ENCODE measurements around the gene GAK. TPM values are rescaled to one million over a fixed set of nuclear protein-coding genes. Genes with fewer than 3 reads are reported as not detected.

Gene GAK
- total RNA-seq, 1 experiment from 2014 or later = 117 TPM

GRCh38 chr4:896216-896615 lies 35.9 kb downstream of the GAK start:
- H3K27me3 ChIP-seq (ENCODE audit: low read length) = no peaks in the 10 kb centered on the region
- CTCF ChIA-PET = no interaction called here
- no peak overlapping the region for H3K4me2 ChIP-seq (ENCODE audit: low read length)
- DNase-seq (no peak), ATAC-seq (no peak)
- H4K20me1 ChIP-seq (ENCODE audit: low read length) = no peaks in the 10 kb centered on the region
- no peaks in the 10 kb centered on the region for H3K36me3 ChIP-seq (ENCODE audit: low read depth, low read length)
- intact Hi-C loops (cut with micrococcal nuclease) = no loop called here
- H3K27ac ChIP-seq (ENCODE audit: low read length) = no peak overlapping the region
- H3K4me1 ChIP-seq (ENCODE audit: insufficient read depth, low read length) = no peaks in the 10 kb centered on the region
- no peaks in the 10 kb centered on the region for H3K9me2 ChIP-seq (replicated peaks; ENCODE audit: low read length)
- no peaks in the 10 kb centered on the region for H3K79me2 ChIP-seq (ENCODE audit: low read length)
- no peak overlapping the region for H2AFZ ChIP-seq (ENCODE audit: low read length)
- BruUV-seq (replicated peaks) = TSS peak; percentile 12
- no peak overlapping the region for H3K9ac ChIP-seq (ENCODE audit: low read length)
- POLR2A ChIA-PET (ENCODE audit: unreplicated experiment) = no interaction called here
- no peak overlapping the region for H3K4me3 ChIP-seq (ENCODE audit: low read length)
- no peak for TF ChIP-seq CTCF (conservative IDR thresholded peaks at IDR 0.05; ENCODE audit: low read depth, low read length)
- no peaks in the 10 kb centered on the region for H3F3A ChIP-seq (ENCODE audit: low read length, unreplicated experiment)
- H3K9me3 ChIP-seq (ENCODE audit: low read length) = no peaks in the 10 kb centered on the region

- TF ChIP-seq CTCF (conservative IDR thresholded peaks at IDR 0.05; ENCODE audit: low read depth, low read length) (no peak), EZH2phosphoT487 (IDR thresholded peaks at IDR 0.05; ENCODE audit: borderline replicate concordance, low read length) (no peak), EZH2 (IDR thresholded peaks at IDR 0.05; ENCODE audit: low read length, unreplicated experiment) (no peak)
- no peak for ATAC-seq
- intact Hi-C loops (cut with micrococcal nuclease) = no loop called here
Observed at GRCh38 chr4:895596-895995, 36.5 kb downstream of the GAK start.

GRCh38 chr4:893995-894705 lies 38.0 kb downstream of the GAK start:
- TSS peak; percentile 6 for BruUV-seq (replicated peaks)
- no peak overlapping the region for H3K4me2 ChIP-seq (ENCODE audit: low read length)
- no peak for DNase-seq
- intact Hi-C loops (cut with micrococcal nuclease) = no loop called here
- no peaks in the 10 kb centered on the region for H3F3A ChIP-seq (ENCODE audit: low read length, unreplicated experiment)
- H3K4me3 ChIP-seq (ENCODE audit: low read length) = no peak overlapping the region
- no peaks in the 10 kb centered on the region for H3K27me3 ChIP-seq (ENCODE audit: low read length)
- ChIA-PET CTCF (no interaction called here), POLR2A (ENCODE audit: unreplicated experiment) (no interaction called here)
- H3K79me2 ChIP-seq (ENCODE audit: low read length) = no peaks in the 10 kb centered on the region
- H3K9ac ChIP-seq (ENCODE audit: low read length) = no peak overlapping the region
- no peak overlapping the region for H2AFZ ChIP-seq (ENCODE audit: low read length)
- H3K9me3 ChIP-seq (ENCODE audit: low read length) = no peaks in the 10 kb centered on the region
- ATAC-seq = no peak
- H3K36me3 ChIP-seq (ENCODE audit: low read depth, low read length) = no peaks in the 10 kb centered on the region
- H3K4me1 ChIP-seq (ENCODE audit: insufficient read depth, low read length) = no peaks in the 10 kb centered on the region
- H3K27ac ChIP-seq (ENCODE audit: low read length) = no peak overlapping the region
- TF ChIP-seq EZH2 (IDR thresholded peaks at IDR 0.05; ENCODE audit: low read length, unreplicated experiment) (no peak), CTCF (conservative IDR thresholded peaks at IDR 0.05; ENCODE audit: low read depth, low read length) (no peak), EZH2phosphoT487 (IDR thresholded peaks at IDR 0.05; ENCODE audit: borderline replicate concordance, low read length) (no peak)
- no peaks in the 10 kb centered on the region for H4K20me1 ChIP-seq (ENCODE audit: low read length)
- H3K9me2 ChIP-seq (replicated peaks; ENCODE audit: low read length) = no peaks in the 10 kb centered on the region

More at GRCh38 chr4:895596-895995, 36.5 kb downstream of the GAK start:
- no peak overlapping the region for H3K4me3 ChIP-seq (ENCODE audit: low read length)
- no peaks in the 10 kb centered on the region for H3K36me3 ChIP-seq (ENCODE audit: low read depth, low read length)
- H4K20me1 ChIP-seq (ENCODE audit: low read length) = no peaks in the 10 kb centered on the region
- no peak overlapping the region for H3K27ac ChIP-seq (ENCODE audit: low read length)
- ChIA-PET POLR2A (ENCODE audit: unreplicated experiment) (no interaction called here), CTCF (no interaction called here)
- H3F3A ChIP-seq (ENCODE audit: low read length, unreplicated experiment) = no peaks in the 10 kb centered on the region
- BruUV-seq (replicated peaks) = no TSS peak
- no peaks in the 10 kb centered on the region for H3K9me3 ChIP-seq (ENCODE audit: low read length)
- H3K79me2 ChIP-seq (ENCODE audit: low read length) = no peaks in the 10 kb centered on the region
- H3K9me2 ChIP-seq (replicated peaks; ENCODE audit: low read length) = no peaks in the 10 kb centered on the region
- no peaks in the 10 kb centered on the region for H3K4me1 ChIP-seq (ENCODE audit: insufficient read depth, low read length)
- DNase-seq = no peak
- H3K4me2 ChIP-seq (ENCODE audit: low read length) = no peak overlapping the region
- no peaks in the 10 kb centered on the region for H3K27me3 ChIP-seq (ENCODE audit: low read length)
- H3K9ac ChIP-seq (ENCODE audit: low read length) = no peak overlapping the region
- no peak overlapping the region for H2AFZ ChIP-seq (ENCODE audit: low read length)
